CD4-positive, alpha-beta T cell treated with Interleukin-15 for 1 hour (primary cell): ENCODE measurements around the gene SEC22B.
"Not testable (repeated sequence)": the region's sequence is repeated elsewhere in the genome, so short reads cannot be mapped to it uniquely, and the experiment has no call there.

Experiments used
- DNase-seq: peaks from one replicate; pipeline ENCODE4 v3.0.0-alpha.2; 2020

The SEC22B gene

DNA sequence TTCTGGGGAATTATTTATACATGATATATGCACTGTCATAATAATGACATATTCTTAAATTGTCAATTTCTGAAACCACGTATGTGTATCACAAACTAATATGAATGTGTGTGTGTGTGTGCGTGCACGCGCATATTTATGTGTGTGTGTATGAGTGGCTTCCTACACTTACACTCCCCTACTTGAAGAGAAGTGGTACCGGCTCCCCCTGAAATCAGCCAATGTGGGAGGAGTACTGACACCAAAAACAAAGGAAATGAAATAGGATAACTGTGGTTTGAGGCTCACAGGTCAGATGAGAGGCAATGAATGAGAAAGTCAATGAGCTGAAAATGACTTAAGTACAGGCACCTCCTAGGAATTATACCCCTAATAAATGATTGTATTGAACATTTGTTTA lies 64.1 kb downstream of the SEC22B start:
- not testable (repeated sequence) for DNase-seq

DNA sequence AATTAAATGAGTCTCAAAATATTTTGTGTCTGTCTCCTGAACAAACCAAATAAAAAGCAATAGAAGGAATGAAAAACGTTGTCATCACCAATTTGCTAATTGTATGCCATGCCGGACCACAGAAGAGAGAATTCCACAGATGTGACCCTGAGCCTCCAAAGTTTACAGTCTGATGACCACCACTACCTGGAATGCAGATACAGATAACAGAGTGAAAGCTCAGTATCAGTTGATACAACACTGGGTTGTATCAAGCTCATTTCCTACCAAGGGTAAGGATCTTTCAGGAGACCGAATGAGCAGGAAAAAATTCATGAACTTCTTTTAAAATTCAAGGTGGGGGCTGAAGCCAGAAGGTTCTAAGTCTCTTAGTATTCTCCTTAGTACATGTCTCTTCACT lies 64.5 kb downstream of the SEC22B start:
- not testable (repeated sequence) for DNase-seq

DNA sequence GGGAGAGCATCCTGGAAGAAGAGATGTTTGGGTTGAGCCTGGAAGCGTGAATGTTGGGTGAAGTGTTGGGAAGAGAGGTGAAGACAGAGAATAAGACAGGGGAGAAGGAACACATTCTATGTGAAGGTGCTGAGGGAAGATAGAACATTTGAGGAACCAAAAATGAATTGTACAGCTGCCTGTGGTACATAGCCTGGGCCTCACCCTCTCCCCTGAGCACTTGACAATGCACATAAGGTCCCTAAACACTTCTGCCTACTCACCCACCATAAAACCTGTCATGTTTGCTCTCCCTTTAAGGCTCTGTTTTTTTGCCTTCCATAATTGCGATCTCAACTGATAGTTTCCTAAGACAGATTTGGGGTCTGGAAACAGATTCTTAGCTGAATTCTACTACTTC lies 65.3 kb downstream of the SEC22B start:
- DNase-seq, result not testable (repeated sequence)

DNA sequence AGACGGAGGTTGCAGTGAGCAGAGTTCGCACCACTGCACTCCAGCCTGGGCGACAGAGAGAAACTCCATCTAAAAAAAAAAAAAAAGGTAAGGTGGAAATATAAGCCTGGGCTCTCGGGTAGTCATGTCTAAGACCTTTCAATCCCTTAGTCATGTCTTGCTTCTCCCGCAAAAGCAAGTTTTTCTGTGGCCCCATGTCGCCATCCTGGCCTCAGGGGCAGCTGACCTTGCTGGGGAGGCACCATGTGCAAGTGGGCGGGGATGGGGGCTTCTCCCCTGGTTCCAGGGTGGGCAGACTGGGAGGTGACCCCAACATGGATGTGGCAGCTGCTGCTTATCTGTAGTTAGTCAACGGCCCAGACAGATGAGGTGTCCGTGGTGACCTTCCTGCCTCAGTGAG lies 66.7 kb downstream of the SEC22B start:
- DNase-seq, result not testable (repeated sequence)

DNA sequence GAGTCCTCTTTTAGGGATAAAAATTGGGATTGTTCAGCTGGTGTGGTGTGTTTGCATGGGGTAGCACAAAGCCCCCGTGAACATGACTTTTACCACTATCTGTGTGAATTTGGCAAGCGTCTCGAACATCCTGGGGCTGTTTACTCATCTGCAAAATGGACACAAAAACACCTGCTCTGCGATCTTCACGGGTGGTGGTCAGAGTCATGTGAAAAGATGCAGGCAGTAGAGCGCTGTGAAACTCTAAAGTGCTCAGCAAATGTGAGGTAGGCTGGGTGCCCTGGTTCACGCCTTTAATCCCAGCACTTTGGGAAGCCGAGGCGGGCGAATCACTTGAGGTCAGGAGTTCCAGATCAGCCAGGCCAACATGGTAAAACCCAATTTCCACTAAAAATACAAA lies 67.1 kb downstream of the SEC22B start:
- DNase-seq, result not testable (repeated sequence)

DNA sequence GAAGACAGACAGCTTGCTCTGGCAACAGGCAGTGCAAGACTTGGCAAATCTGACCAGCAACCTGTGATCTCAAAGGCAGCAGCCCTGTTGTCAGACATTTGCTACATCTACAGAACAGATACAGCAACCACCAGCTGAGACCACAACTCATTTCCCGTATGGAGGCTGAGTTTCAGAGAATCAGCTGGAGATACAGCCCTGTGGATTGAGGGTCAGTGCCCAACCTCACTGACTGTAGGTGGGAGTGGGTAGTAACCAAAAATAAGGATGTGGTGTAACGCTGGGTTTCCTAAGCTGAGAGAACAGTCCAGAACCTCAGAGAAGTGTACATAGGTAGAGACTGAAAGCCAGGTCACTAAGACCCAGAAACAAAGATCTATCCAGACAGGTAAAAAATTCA lies 71.0 kb downstream of the SEC22B start:
- not testable (repeated sequence) for DNase-seq

DNA sequence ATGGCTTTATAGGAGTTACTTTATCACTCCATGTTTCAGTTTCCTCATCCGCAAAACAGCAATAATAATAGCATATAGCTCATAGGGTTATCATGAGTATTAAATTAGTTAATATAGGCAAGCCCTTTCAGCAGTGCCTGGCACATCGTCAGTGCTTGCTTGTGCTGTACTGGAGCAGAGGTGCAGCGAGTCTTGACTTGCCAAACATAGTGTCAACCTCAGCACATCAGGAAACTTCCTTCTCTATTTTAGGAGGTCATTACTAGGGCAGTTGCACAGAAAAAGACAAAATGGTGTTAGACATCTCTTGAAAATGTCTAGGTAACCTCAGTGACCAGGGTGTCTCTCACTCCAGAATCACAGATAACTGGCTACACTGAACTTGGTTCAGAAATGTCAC lies 72.6 kb downstream of the SEC22B start:
- DNase-seq, result not testable (repeated sequence)

DNA sequence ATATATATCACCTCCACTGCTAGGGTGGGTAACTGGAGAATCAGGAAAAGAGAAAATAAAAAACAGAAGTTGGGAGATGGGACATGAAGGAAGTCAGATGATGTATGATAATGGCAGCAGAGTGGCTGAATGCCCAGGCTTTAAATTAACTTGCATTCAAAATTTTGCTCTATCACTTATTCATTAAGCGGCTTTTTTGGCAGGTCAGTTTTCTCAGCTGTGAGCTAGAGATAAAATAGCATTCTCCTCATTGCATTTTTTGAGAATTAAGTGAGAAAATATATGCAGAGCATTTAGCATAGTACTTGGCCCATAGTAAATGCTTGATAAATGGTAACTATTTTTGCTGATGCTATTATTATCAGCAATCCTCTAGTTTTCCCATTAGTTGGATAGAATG lies 74.7 kb downstream of the SEC22B start:
- DNase-seq, result not testable (repeated sequence)
